GM12801 (cell line): ENCODE measurements around the gene CCT3.

Source experiments
- TF ChIP-seq, protein P1 (sequence below): IDR thresholded peaks from one replicate; pipeline ENCODE4 v1.5.1; 2011; ENCODE audit warnings: control low read depth; ENCODE audit not compliant: insufficient read length; ENCODE audit errors: extremely low read depth

CCT3 gene

DNA sequence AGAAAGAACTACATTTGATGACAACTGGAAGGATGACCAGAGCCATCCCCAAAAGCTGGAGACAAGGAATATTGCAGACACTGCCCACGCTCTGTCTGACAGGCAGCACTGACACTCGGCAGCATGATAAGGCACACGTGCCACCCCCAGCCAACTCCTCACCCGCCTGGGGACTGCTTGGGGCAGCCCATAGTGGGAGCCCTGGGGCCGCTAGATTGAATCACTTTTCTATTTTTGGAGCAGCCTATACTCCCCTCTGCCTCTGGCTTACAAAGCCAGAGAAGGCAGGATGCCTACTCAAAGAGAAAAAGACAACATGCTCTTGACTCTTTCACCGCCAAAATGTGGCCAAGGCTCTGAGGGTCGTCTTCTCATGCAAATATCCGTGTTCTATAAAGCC lies 56.8 kb downstream of the CCT3 start:
- TF ChIP-seq, protein P1, sequence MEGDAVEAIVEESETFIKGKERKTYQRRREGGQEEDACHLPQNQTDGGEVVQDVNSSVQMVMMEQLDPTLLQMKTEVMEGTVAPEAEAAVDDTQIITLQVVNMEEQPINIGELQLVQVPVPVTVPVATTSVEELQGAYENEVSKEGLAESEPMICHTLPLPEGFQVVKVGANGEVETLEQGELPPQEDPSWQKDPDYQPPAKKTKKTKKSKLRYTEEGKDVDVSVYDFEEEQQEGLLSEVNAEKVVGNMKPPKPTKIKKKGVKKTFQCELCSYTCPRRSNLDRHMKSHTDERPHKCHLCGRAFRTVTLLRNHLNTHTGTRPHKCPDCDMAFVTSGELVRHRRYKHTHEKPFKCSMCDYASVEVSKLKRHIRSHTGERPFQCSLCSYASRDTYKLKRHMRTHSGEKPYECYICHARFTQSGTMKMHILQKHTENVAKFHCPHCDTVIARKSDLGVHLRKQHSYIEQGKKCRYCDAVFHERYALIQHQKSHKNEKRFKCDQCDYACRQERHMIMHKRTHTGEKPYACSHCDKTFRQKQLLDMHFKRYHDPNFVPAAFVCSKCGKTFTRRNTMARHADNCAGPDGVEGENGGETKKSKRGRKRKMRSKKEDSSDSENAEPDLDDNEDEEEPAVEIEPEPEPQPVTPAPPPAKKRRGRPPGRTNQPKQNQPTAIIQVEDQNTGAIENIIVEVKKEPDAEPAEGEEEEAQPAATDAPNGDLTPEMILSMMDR, result no peak

GRCh38 chr1:156279837-156280236 lies 58.3 kb downstream of the CCT3 start:
- TF ChIP-seq, protein P1, result no peak

DNA sequence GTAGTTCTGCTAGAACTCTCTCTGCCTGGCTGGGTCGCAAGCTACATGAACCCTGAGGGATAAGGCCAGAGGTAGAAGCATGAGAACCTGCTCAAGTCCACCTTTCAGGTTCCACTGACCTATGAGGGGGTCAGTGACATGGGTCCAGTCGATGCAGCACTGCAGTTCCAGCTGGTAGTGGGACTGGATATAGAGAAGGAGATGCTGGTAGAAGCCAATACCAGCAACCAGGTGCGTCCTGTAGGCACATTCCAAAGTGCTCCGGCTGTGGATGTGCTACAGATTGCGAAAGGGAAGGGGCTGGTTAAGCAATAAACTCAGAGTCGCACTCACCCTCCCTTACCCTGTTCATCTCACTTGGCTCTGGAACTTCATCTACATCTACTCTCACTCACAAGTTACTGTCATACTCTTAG lies 61.1 kb downstream of the CCT3 start:
- TF ChIP-seq, protein P1, result no peak

GRCh38 chr1:156276532-156276931 lies 61.6 kb downstream of the CCT3 start:
- TF ChIP-seq, protein P1, result no peak

GRCh38 chr1:156270314-156270713 lies 67.8 kb downstream of the CCT3 start:
- TF ChIP-seq, protein P1, result no peak

GRCh38 chr1:156268336-156268735 lies 69.8 kb downstream of the CCT3 start:
- TF ChIP-seq, protein P1, result no peak

DNA sequence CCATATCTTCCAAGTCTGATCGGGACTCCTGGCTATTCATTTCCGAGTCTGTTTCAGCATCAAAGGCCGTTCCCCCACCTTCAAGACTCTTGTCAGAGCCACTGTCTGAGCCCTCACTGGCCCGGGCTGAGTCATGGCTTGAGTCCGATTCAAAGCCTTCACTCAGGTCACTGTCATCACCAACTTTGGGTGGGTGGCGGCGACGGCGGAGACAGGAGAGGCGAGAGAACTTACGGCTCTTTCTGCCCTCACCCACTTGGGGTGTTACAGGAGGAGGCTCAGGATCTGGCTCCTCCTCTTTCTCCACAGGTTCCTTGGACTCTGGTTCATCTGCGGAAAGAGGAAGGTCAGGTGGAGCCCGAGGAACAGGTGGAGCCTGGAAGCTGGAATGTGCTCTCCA lies 72.0 kb downstream of the CCT3 start:
- TF ChIP-seq, protein P1, result no peak

GRCh38 chr1:156263288-156263655 lies 74.8 kb downstream of the CCT3 start:
- TF ChIP-seq, protein P1, result no peak
